HepG2 (cell line): ENCODE data around the gene ZNF445. TPM values are rescaled to one million over a fixed set of nuclear protein-coding genes. Genes with fewer than 3 reads are reported as not detected.

Source experiments
- ATAC-seq: fragments of 200-7000 bp; cut with Tn5 transposase; 3 replicates; pipeline ENCODE4 v1.9.1; 2020; ENCODE audit warnings: mild to moderate bottlenecking, moderate library complexity
- BruUV-seq: library from RNA; stranded (reverse); fragments of 400-500 nt; replicated peaks from 2 replicates; lab custom pipeline; 2021; lab: Mats Ljungman, UMichigan
- CTCF ChIA-PET: fragments of 300-600 bp; formaldehyde crosslinking; extraction: SDS; loops from one replicate; lab custom pipeline; 2021; ENCODE audit warnings: low total read pairs, inconsistent platforms, low intra/inter-chr PET ratio; lab: Yijun Ruan, JAX
- POLR2A ChIA-PET: fragments of 350-600 bp; sonication (Branson Sonifier 250); formaldehyde crosslinking; loops from one replicate; lab custom pipeline; 2020; ENCODE audit warnings: antibody characterized with exemption, inconsistent platforms; lab: Yijun Ruan, JAX
- DNase-seq: peaks from one replicate; pipeline ENCODE4 v3.0.0-alpha.2; 2015; ENCODE audit warnings: low spot score
- FAIRE-seq: peaks from 3 replicates; lab custom pipeline; 2011; peaks lifted over from hg19 to GRCh38; lab: Jason Lieb, UNC
- H2AFZ ChIP-seq: one replicate; pipeline ENCODE4 v1.6.1; 2011; ENCODE audit warnings: low read length, inconsistent platforms
- H3K27ac ChIP-seq: fragments of 300-600 bp; 3 replicates; pipeline ENCODE4 v1.8.0; 2011; ENCODE audit warnings: mixed run types, mild to moderate bottlenecking, mixed read lengths, low read length, inconsistent platforms; ENCODE audit not compliant: insufficient read depth; ENCODE audit errors: extremely low read length
- H3K27me3 ChIP-seq, 2 experiments: fragments of 200-600 bp in 1 of 2; 2 replicates in 1 of 2; 3 replicates in 1 of 2; pipeline versions ENCODE4 v1.6.0 to v1.8.0; 2011; ENCODE audit warnings: low read length in 2 of 2, mild to moderate bottlenecking in 2 of 2, moderate library complexity in 2 of 2, inconsistent platforms in 1 of 2; ENCODE audit not compliant: insufficient read depth in 2 of 2, control insufficient read depth in 1 of 2
- H3K36me3 ChIP-seq, 2 experiments: fragments of 200-600 bp in 1 of 2; replicated peaks in 1 of 2; 2 replicates in 1 of 2; 3 replicates in 1 of 2; pipeline versions ENCODE4 v1.5.1 to v1.8.0; 2011; ENCODE audit warnings: low read length in 2 of 2, inconsistent platforms in 1 of 2; ENCODE audit not compliant: insufficient read depth in 2 of 2, control insufficient read depth in 1 of 2
- H3K4me1 ChIP-seq: 2 replicates; pipeline ENCODE4 v1.5.1; 2012; ENCODE audit warnings: low read length, inconsistent platforms; ENCODE audit not compliant: insufficient read depth
- H3K4me2 ChIP-seq: 2 replicates; pipeline ENCODE4 v1.6.0; 2011; ENCODE audit warnings: low read depth, low read length, inconsistent platforms
- H3K4me3 ChIP-seq, 3 experiments: fragments of 200-600 bp in 1 of 3; sonication (generic), shearing (Covaris generic) in 1 of 3; replicated peaks in 1 of 3; 2 replicates each; pipeline ENCODE4 v1.5.1; 2011 to 2016; ENCODE audit warnings: low read length in 3 of 3, inconsistent platforms in 2 of 3, low read depth in 2 of 3, mild to moderate bottlenecking in 2 of 3, control low read depth in 1 of 3, mixed read lengths in 1 of 3; ENCODE audit not compliant: insufficient read depth in 1 of 3
- H3K79me2 ChIP-seq: one replicate; pipeline ENCODE4 v1.6.1; 2011; ENCODE audit warnings: low read length, inconsistent platforms; ENCODE audit not compliant: insufficient read depth
- H3K9ac ChIP-seq: 2 replicates; pipeline ENCODE4 v1.6.0; 2011; ENCODE audit warnings: mild to moderate bottlenecking, low read depth, low read length, inconsistent platforms; ENCODE audit not compliant: insufficient read depth
- H3K9me3 ChIP-seq: 2 replicates; pipeline ENCODE4 v1.5.1; 2012; ENCODE audit warnings: mild to moderate bottlenecking, low read length
- H4K20me1 ChIP-seq: 2 replicates; pipeline ENCODE4 v1.6.0; 2011; ENCODE audit warnings: inconsistent platforms, mild to moderate bottlenecking, low read length, moderate library complexity; ENCODE audit not compliant: insufficient read depth
- ATF1 ChIP-seq: IDR thresholded peaks from 2 replicates; pipeline ENCODE4 v1.6.1; 2016; ENCODE audit warnings: mild to moderate bottlenecking, control low read depth
- ERF ChIP-seq: IDR thresholded peaks from 2 replicates; pipeline ENCODE4 v1.6.1; 2018; ENCODE audit warnings: missing biosample characterization, missing genetic modification reagents
- IKZF4 ChIP-seq: sonication (generic); formaldehyde crosslinking; IDR thresholded peaks from 2 replicates; pipeline ENCODE4 v1.5.1; 2020; ENCODE audit warnings: borderline replicate concordance, mild to moderate bottlenecking, low read depth, missing genetic modification reagents; ENCODE audit errors: not compliant biosample characterization
- MEF2D ChIP-seq: sonication (generic); formaldehyde crosslinking; IDR thresholded peaks from 2 replicates; pipeline ENCODE4 v1.5.1; 2020; ENCODE audit warnings: mild to moderate bottlenecking, missing genetic modification reagents
- RFXANK ChIP-seq: IDR thresholded peaks from 2 replicates; pipeline ENCODE4 v1.6.1; 2016
- RXRB ChIP-seq: IDR thresholded peaks from 2 replicates; pipeline ENCODE4 v1.6.1; 2016; ENCODE audit warnings: borderline replicate concordance, missing genetic modification reagents, missing compliant biosample characterization
- SMARCC2 ChIP-seq: fragments of 450-650 bp; IDR thresholded peaks from 2 replicates; pipeline ENCODE4 v1.6.1; 2017; ENCODE audit warnings: antibody characterized with exemption, mild to moderate bottlenecking
- SP140L ChIP-seq: sonication (generic); formaldehyde crosslinking; IDR thresholded peaks from 2 replicates; pipeline ENCODE4 v1.4.0; 2020; ENCODE audit warnings: missing genetic modification reagents, borderline replicate concordance
- SP5 ChIP-seq: IDR thresholded peaks from 2 replicates; pipeline ENCODE4 v1.6.1; 2016; ENCODE audit warnings: low read depth, borderline replicate concordance
- ZHX1 ChIP-seq: sonication (generic); formaldehyde crosslinking; IDR thresholded peaks from 2 replicates; pipeline ENCODE4 v1.8.1; 2022; ENCODE audit warnings: low read depth, mild to moderate bottlenecking, missing genetic modification reagents
- ZNF280B ChIP-seq: sonication (generic); formaldehyde crosslinking; IDR thresholded peaks from 2 replicates; pipeline ENCODE4 v1.5.0; 2020; ENCODE audit warnings: missing genetic modification reagents, mild to moderate bottlenecking, borderline replicate concordance
- ZNF337 ChIP-seq: sonication (generic); formaldehyde crosslinking; IDR thresholded peaks from 2 replicates; pipeline ENCODE4 v1.5.1; 2020; ENCODE audit warnings: missing genetic modification reagents, low read depth, mild to moderate bottlenecking, borderline replicate concordance
- WGBS: methylation state at CpG from one replicate; pipeline ENCODE4 v1.1.6; 2017; ENCODE audit warnings: low lambda C conversion rate; 5-methylcytosine and 5-hydroxymethylcytosine counted together
- in situ Hi-C: cut with HindIII; loops from 2 replicates; pipeline ENCODE4 v1.10.0; 2017; ENCODE audit warnings: low pct_unique_long_range_greater_than_20kb; ENCODE audit not compliant: extremely low pct_ligation_motif_present
- intact Hi-C: fragments of 100-400 bp; cut with micrococcal nuclease; formaldehyde crosslinking; loops from one replicate; pipeline ENCODE4 v1.10.0; 2022; ENCODE audit not compliant: unreplicated experiment
- polyA plus RNA-seq, 8 experiments: library from polyadenylated mRNA; depleted of rRNA in 3 of 8; stranded (reverse) in 7 of 8; unstranded in 1 of 8; fragments of >200 nt; fragmentation: Illumina TruSeq in 4 of 8; extraction: Trizol in 4 of 8; gene quantifications; 2 replicates each; pipeline versions ENCODE4 v1.2.1 to v1.2.3, GENCODE V29; 2011 to 2016; ENCODE audit warnings: low read depth in 4 of 8, missing spikeins in 1 of 8, mixed read lengths in 1 of 8; ENCODE audit not compliant: insufficient read depth in 1 of 8
- total RNA-seq, 5 experiments: library from RNA; depleted of rRNA; stranded (reverse); fragments of >200 nt; fragmentation: Illumina TruSeq; extraction: Trizol; gene quantifications; 2 replicates each; pipeline ENCODE4 v1.2.3, GENCODE V29; 2016; ENCODE audit warnings: low read depth in 1 of 5
- TF ChIP-seq, protein P1 (sequence below): sonication (generic); formaldehyde crosslinking; IDR thresholded peaks from 2 replicates; pipeline ENCODE4 v1.4.0; 2020; ENCODE audit warnings: missing genetic modification reagents, borderline replicate concordance
- TF ChIP-seq, protein P2 (sequence below): IDR thresholded peaks from 2 replicates; pipeline ENCODE4 v1.4.0; 2020; ENCODE audit warnings: mild to moderate bottlenecking, missing genetic modification reagents

The ZNF445 gene
- total and polyA plus RNA-seq, 2 of the 13 experiments (the other 11 are each of a cell fraction or from before 2014, with no cell fraction given): 4.4 to 10.3 TPM

DNA sequence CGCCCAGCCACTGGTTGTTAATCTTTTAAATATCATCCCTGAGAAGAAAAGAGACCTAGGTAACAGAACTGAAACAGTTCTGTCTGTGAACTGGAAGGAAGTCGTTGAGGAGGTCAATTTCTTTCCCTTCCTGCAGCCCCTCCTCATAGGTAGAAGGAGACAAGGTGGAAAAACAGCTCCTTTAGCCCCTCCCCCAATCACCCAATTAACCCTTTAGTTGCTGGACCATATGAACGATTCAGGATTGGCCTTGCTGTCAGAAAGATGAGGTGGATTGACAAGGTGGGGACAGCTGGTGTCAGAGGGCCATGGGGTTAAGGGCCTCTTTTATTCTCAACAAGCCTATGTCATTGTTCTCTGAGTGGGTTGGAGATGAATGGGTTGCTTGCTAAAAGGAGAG is 36.0 kb upstream of the ZNF445 start (continued):
- no peak for TF ChIP-seq SP140L (CRISPR knock-in tag)
- no peak for TF ChIP-seq SP5 (CRISPR knock-in tag)

GRCh38 chr3:44511238-44511566 is 33.7 kb upstream of the ZNF445 start:
- FAIRE-seq (no peak), DNase-seq (peak; percentile 46), ATAC-seq (peak; percentile 55)
- TSS peak; percentile 89 for BruUV-seq
- intact Hi-C loops (loop anchor here (5.0 kb wide), 2 partner anchors 174 to 189 kb away; partner anchors contain the start of gene TCAIM), in situ Hi-C loops (no loop called here)
- ChIA-PET POLR2A (interaction anchor here (0.7 to 3.1 kb wide), 16 partner anchors 9 to 218 kb away, joined by 3 to 36 read pairs (median 4); partner anchors contain the start of genes TCAIM, ZKSCAN7, ZNF197 and ZNF445), CTCF (no interaction called here)
- H3K4me2 ChIP-seq: peak overlapping the region; percentile 77
- peaks cover 51% of the 10 kb centered on the region for H3K4me1 ChIP-seq
- peak overlapping the region; percentile 25 for H2AFZ ChIP-seq
- peak overlapping the region; percentile 93 for H3K27ac ChIP-seq
- no peaks in the 10 kb centered on the region; a peak in 1 of 5 replicates for H3K27me3 ChIP-seq
- peak overlapping the region; percentile 73 to 86 (median 82) for H3K4me3 ChIP-seq
- peaks cover 39% of the 10 kb centered on the region for H3K79me2 ChIP-seq
- peak overlapping the region; percentile 77 for H3K9ac ChIP-seq
- H3K36me3 ChIP-seq: 0 out of 5 replicates have a peak, but pooled peaks cover 0 to 8% of the 10 kb centered on the region in 2 experiments
- 0 out of 2 replicates have a peak, but pooled peaks cover 2% of the 10 kb centered on the region for H4K20me1 ChIP-seq
- no peaks in the 10 kb centered on the region for H3K9me3 ChIP-seq
- WGBS: 7% methylated on average over 4 of the region's 4 CpGs
- TF ChIP-seq SMARCC2: no peak
- TF ChIP-seq, protein P1, sequence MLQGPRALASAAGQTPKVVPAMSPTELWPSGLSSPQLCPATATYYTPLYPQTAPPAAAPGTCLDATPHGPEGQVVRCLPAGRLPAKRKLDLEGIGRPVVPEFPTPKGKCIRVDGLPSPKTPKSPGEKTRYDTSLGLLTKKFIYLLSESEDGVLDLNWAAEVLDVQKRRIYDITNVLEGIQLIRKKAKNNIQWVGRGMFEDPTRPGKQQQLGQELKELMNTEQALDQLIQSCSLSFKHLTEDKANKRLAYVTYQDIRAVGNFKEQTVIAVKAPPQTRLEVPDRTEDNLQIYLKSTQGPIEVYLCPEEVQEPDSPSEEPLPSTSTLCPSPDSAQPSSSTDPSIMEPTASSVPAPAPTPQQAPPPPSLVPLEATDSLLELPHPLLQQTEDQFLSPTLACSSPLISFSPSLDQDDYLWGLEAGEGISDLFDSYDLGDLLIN (CRISPR knock-in tag): no peak
- no peak for TF ChIP-seq ERF (CRISPR knock-in tag)
- TF ChIP-seq ZNF280B (CRISPR knock-in tag): no peak
- TF ChIP-seq, protein P2, sequence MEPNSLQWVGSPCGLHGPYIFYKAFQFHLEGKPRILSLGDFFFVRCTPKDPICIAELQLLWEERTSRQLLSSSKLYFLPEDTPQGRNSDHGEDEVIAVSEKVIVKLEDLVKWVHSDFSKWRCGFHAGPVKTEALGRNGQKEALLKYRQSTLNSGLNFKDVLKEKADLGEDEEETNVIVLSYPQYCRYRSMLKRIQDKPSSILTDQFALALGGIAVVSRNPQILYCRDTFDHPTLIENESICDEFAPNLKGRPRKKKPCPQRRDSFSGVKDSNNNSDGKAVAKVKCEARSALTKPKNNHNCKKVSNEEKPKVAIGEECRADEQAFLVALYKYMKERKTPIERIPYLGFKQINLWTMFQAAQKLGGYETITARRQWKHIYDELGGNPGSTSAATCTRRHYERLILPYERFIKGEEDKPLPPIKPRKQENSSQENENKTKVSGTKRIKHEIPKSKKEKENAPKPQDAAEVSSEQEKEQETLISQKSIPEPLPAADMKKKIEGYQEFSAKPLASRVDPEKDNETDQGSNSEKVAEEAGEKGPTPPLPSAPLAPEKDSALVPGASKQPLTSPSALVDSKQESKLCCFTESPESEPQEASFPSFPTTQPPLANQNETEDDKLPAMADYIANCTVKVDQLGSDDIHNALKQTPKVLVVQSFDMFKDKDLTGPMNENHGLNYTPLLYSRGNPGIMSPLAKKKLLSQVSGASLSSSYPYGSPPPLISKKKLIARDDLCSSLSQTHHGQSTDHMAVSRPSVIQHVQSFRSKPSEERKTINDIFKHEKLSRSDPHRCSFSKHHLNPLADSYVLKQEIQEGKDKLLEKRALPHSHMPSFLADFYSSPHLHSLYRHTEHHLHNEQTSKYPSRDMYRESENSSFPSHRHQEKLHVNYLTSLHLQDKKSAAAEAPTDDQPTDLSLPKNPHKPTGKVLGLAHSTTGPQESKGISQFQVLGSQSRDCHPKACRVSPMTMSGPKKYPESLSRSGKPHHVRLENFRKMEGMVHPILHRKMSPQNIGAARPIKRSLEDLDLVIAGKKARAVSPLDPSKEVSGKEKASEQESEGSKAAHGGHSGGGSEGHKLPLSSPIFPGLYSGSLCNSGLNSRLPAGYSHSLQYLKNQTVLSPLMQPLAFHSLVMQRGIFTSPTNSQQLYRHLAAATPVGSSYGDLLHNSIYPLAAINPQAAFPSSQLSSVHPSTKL (CRISPR knock-in tag): 0 out of 2 replicates have a peak, but pooled peaks have one; percentile 8
- no peak for TF ChIP-seq ZHX1 (CRISPR knock-in tag)
- TF ChIP-seq ATF1 (CRISPR knock-in tag): 0 out of 2 replicates have a peak, but pooled peaks have one; percentile 32
- TF ChIP-seq RFXANK (CRISPR knock-in tag): no peak
- TF ChIP-seq MEF2D (CRISPR knock-in tag): no peak
- no peak for TF ChIP-seq IKZF4
- no peak for TF ChIP-seq ZNF337 (CRISPR knock-in tag)
- no peak for TF ChIP-seq RXRB
